GM23338 (cell line): ENCODE measurements around the gene FSTL3. TPM values are rescaled to one million over a fixed set of nuclear protein-coding genes. Genes with fewer than 3 reads are reported as not detected.

Source experiments
- ATAC-seq: fragments of 200-7000 bp; cut with Tn5 transposase; 3 replicates; pipeline ENCODE4 v1.9.1; 2020
- DNase-seq: peaks from one replicate; pipeline ENCODE4 v3.0.0-alpha.2; 2015; ENCODE audit warnings: low spot score
- H2AFZ ChIP-seq: fragments of 200-600 bp; sonication (generic); 2 replicates; pipeline ENCODE4 v1.8.0; 2016; ENCODE audit warnings: antibody characterized with exemption, mild to moderate bottlenecking, moderate library complexity
- H3F3A ChIP-seq: fragments of 200-600 bp; sonication (generic); replicated peaks from 2 replicates; pipeline ENCODE4 v1.8.0; 2017; ENCODE audit warnings: antibody characterized with exemption, mixed run types, low read depth
- H3K27ac ChIP-seq: fragments of 200-600 bp; sonication (generic); 2 replicates; pipeline ENCODE4 v1.6.1; 2016; ENCODE audit warnings: low read depth
- H3K27me3 ChIP-seq: fragments of 200-600 bp; sonication (generic); 2 replicates; pipeline ENCODE4 v1.8.0; 2016; ENCODE audit warnings: mild to moderate bottlenecking, mixed run types, moderate library complexity; ENCODE audit not compliant: insufficient read depth
- H3K36me3 ChIP-seq: fragments of 200-600 bp; sonication (generic); 2 replicates; pipeline ENCODE4 v1.8.0; 2016; ENCODE audit warnings: mild to moderate bottlenecking; ENCODE audit not compliant: insufficient read depth
- H3K4me1 ChIP-seq: fragments of 200-600 bp; sonication (generic); 2 replicates; pipeline ENCODE4 v1.8.0; 2016; ENCODE audit warnings: mild to moderate bottlenecking, moderate library complexity; ENCODE audit not compliant: insufficient read depth
- H3K4me2 ChIP-seq: fragments of 200-600 bp; sonication (generic); 2 replicates; pipeline ENCODE4 v1.7.1; 2017; ENCODE audit warnings: mixed run types
- H3K4me3 ChIP-seq: fragments of 200-600 bp; sonication (generic); 2 replicates; pipeline ENCODE4 v1.6.1; 2016; ENCODE audit warnings: mixed run types
- H3K79me2 ChIP-seq: fragments of 200-600 bp; sonication (generic); replicated peaks from 2 replicates; pipeline ENCODE4 v1.8.0; 2017; ENCODE audit warnings: mild to moderate bottlenecking; ENCODE audit not compliant: insufficient read depth
- H3K9me2 ChIP-seq: fragments of 200-600 bp; sonication (generic); 2 replicates; pipeline ENCODE4 v1.8.0; 2017; ENCODE audit not compliant: insufficient read depth
- H4K20me1 ChIP-seq: fragments of 200-600 bp; sonication (generic); replicated peaks from 2 replicates; pipeline ENCODE4 v1.8.0; 2017; ENCODE audit warnings: mild to moderate bottlenecking; ENCODE audit not compliant: insufficient read depth
- H3K27ac Mint-ChIP-seq: 2 replicates; pipeline ENCODE4 v1.8.0; 2020; ENCODE audit warnings: inconsistent platforms, mild to moderate bottlenecking, moderate library complexity, mixed read lengths
- H3K27me3 Mint-ChIP-seq: 3 replicates; pipeline ENCODE4 v1.8.0; 2022; ENCODE audit warnings: low read depth, mild to moderate bottlenecking, moderate library complexity, mixed read lengths, inconsistent platforms; ENCODE audit not compliant: insufficient read depth, poor library complexity
- H3K36me3 Mint-ChIP-seq: 3 replicates; pipeline ENCODE4 v1.8.0; 2021; ENCODE audit warnings: low read depth, mild to moderate bottlenecking, inconsistent platforms, moderate library complexity, mixed read lengths
- H3K4me1 Mint-ChIP-seq: 3 replicates; pipeline ENCODE4 v1.8.0; 2020; ENCODE audit warnings: mild to moderate bottlenecking, inconsistent platforms, mixed read lengths
- H3K4me3 Mint-ChIP-seq: 3 replicates; pipeline ENCODE4 v1.8.0; 2021; ENCODE audit warnings: moderate library complexity, mild to moderate bottlenecking, inconsistent platforms, mixed read lengths
- H3K9me3 Mint-ChIP-seq: 3 replicates; pipeline ENCODE4 v1.8.0; 2020; ENCODE audit warnings: moderate library complexity, mild to moderate bottlenecking, inconsistent platforms, mixed read lengths
- CREB1 ChIP-seq: fragments of 250-450 bp; sonication (Bioruptor Pico); IDR thresholded peaks from 2 replicates; pipeline ENCODE4 v1.5.0; 2020; ENCODE audit warnings: low read depth, mild to moderate bottlenecking, moderate library complexity
- CTCF ChIP-seq, 2 experiments: fragments of 200-600 bp in 1 of 2; sonication (generic) in 1 of 2; conservative IDR thresholded peaks; 2 replicates each; pipeline versions ENCODE4 v1.5.1 to v1.6.1; 2016 to 2017; ENCODE audit warnings: antibody characterized with exemption in 2 of 2, low read depth in 2 of 2, mild to moderate bottlenecking in 2 of 2, moderate library complexity in 1 of 2
- ETS1 ChIP-seq: IDR thresholded peaks from 2 replicates; pipeline ENCODE4 v1.6.1; 2016; ENCODE audit warnings: antibody characterized with exemption
- EZH2 ChIP-seq: fragments of 200-600 bp; sonication (generic); IDR thresholded peaks from one replicate; pipeline ENCODE4 v1.8.0; 2017; ENCODE audit warnings: antibody characterized with exemption, mild to moderate bottlenecking, low read depth; ENCODE audit not compliant: unreplicated experiment
- EZH2phosphoT487 ChIP-seq: fragments of 200-600 bp; sonication (generic); IDR thresholded peaks from one replicate; pipeline ENCODE4 v1.8.1; 2018; ENCODE audit warnings: antibody characterized with exemption; ENCODE audit not compliant: unreplicated experiment
- JUNB ChIP-seq: IDR thresholded peaks from one replicate; pipeline ENCODE4 v1.6.1; 2016; ENCODE audit warnings: antibody characterized with exemption; ENCODE audit not compliant: unreplicated experiment
- NANOG ChIP-seq: IDR thresholded peaks from 2 replicates; pipeline ENCODE4 v1.6.1; 2016; ENCODE audit warnings: antibody characterized with exemption, borderline replicate concordance
- POLR2AphosphoS5 ChIP-seq: IDR thresholded peaks from 2 replicates; pipeline ENCODE4 v1.6.1; 2016; ENCODE audit warnings: antibody characterized with exemption, low read depth
- STAT1 ChIP-seq: IDR thresholded peaks from one replicate; pipeline ENCODE4 v1.6.1; 2016; ENCODE audit warnings: antibody characterized with exemption; ENCODE audit not compliant: unreplicated experiment
- ZNF114 ChIP-seq: fragments of 250-450 bp; sonication (Bioruptor Pico); IDR thresholded peaks from 2 replicates; pipeline ENCODE4 v1.5.0; 2020; ENCODE audit warnings: mild to moderate bottlenecking, moderate library complexity
- ZNF331 ChIP-seq: fragments of 250-450 bp; sonication (Bioruptor Pico); IDR thresholded peaks from 2 replicates; pipeline ENCODE4 v1.5.0; 2020; ENCODE audit warnings: low read depth, mild to moderate bottlenecking, moderate library complexity
- polyA plus RNA-seq: library from polyadenylated mRNA; unstranded; fragments of >200 nt; fragmentation: Nextera tagmentation; extraction: Ambion mirVana; gene quantifications from 2 replicates; pipeline ENCODE4 v1.2.1, GENCODE V29; 2016
- total RNA-seq: library from RNA; depleted of rRNA; stranded (reverse); fragments of >200 nt; shearing (Covaris generic); gene quantifications from 2 replicates; pipeline ENCODE4 v1.2.3, GENCODE V29; 2014
- TF ChIP-seq, protein P1 (sequence below): IDR thresholded peaks from one replicate; pipeline ENCODE4 v1.6.1; 2018; ENCODE audit warnings: antibody characterized with exemption; ENCODE audit not compliant: unreplicated experiment
- TF ChIP-seq, protein P2 (sequence below): fragments of 250-450 bp; sonication (Bioruptor Pico); IDR thresholded peaks from 2 replicates; pipeline ENCODE4 v1.5.0; 2020; ENCODE audit warnings: mild to moderate bottlenecking, moderate library complexity

The FSTL3 gene
- total and polyA plus RNA-seq, 2 experiments from 2014 or later: 3.1 to 10.1 TPM

GRCh38 chr19:685454-685931 lies 9.3 kb downstream of the FSTL3 start:
- TF ChIP-seq ZNF331 (CRISPR knock-in tag): no peak
- TF ChIP-seq, protein P1, sequence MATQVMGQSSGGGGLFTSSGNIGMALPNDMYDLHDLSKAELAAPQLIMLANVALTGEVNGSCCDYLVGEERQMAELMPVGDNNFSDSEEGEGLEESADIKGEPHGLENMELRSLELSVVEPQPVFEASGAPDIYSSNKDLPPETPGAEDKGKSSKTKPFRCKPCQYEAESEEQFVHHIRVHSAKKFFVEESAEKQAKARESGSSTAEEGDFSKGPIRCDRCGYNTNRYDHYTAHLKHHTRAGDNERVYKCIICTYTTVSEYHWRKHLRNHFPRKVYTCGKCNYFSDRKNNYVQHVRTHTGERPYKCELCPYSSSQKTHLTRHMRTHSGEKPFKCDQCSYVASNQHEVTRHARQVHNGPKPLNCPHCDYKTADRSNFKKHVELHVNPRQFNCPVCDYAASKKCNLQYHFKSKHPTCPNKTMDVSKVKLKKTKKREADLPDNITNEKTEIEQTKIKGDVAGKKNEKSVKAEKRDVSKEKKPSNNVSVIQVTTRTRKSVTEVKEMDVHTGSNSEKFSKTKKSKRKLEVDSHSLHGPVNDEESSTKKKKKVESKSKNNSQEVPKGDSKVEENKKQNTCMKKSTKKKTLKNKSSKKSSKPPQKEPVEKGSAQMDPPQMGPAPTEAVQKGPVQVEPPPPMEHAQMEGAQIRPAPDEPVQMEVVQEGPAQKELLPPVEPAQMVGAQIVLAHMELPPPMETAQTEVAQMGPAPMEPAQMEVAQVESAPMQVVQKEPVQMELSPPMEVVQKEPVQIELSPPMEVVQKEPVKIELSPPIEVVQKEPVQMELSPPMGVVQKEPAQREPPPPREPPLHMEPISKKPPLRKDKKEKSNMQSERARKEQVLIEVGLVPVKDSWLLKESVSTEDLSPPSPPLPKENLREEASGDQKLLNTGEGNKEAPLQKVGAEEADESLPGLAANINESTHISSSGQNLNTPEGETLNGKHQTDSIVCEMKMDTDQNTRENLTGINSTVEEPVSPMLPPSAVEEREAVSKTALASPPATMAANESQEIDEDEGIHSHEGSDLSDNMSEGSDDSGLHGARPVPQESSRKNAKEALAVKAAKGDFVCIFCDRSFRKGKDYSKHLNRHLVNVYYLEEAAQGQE: no peak
- TF ChIP-seq ETS1: no peak
- TF ChIP-seq CTCF (conservative IDR thresholded peaks at IDR 0.05; ENCODE audit: low read depth in 2 of 2): no peak
- TF ChIP-seq EZH2phosphoT487: no peak
- no peak for TF ChIP-seq ZNF114 (CRISPR knock-in tag)
- no peak for TF ChIP-seq JUNB
- no peak for TF ChIP-seq POLR2AphosphoS5
- no peak for TF ChIP-seq NANOG
- no peak for TF ChIP-seq CREB1 (CRISPR knock-in tag)
- TF ChIP-seq EZH2: no peak
- TF ChIP-seq, protein P2, sequence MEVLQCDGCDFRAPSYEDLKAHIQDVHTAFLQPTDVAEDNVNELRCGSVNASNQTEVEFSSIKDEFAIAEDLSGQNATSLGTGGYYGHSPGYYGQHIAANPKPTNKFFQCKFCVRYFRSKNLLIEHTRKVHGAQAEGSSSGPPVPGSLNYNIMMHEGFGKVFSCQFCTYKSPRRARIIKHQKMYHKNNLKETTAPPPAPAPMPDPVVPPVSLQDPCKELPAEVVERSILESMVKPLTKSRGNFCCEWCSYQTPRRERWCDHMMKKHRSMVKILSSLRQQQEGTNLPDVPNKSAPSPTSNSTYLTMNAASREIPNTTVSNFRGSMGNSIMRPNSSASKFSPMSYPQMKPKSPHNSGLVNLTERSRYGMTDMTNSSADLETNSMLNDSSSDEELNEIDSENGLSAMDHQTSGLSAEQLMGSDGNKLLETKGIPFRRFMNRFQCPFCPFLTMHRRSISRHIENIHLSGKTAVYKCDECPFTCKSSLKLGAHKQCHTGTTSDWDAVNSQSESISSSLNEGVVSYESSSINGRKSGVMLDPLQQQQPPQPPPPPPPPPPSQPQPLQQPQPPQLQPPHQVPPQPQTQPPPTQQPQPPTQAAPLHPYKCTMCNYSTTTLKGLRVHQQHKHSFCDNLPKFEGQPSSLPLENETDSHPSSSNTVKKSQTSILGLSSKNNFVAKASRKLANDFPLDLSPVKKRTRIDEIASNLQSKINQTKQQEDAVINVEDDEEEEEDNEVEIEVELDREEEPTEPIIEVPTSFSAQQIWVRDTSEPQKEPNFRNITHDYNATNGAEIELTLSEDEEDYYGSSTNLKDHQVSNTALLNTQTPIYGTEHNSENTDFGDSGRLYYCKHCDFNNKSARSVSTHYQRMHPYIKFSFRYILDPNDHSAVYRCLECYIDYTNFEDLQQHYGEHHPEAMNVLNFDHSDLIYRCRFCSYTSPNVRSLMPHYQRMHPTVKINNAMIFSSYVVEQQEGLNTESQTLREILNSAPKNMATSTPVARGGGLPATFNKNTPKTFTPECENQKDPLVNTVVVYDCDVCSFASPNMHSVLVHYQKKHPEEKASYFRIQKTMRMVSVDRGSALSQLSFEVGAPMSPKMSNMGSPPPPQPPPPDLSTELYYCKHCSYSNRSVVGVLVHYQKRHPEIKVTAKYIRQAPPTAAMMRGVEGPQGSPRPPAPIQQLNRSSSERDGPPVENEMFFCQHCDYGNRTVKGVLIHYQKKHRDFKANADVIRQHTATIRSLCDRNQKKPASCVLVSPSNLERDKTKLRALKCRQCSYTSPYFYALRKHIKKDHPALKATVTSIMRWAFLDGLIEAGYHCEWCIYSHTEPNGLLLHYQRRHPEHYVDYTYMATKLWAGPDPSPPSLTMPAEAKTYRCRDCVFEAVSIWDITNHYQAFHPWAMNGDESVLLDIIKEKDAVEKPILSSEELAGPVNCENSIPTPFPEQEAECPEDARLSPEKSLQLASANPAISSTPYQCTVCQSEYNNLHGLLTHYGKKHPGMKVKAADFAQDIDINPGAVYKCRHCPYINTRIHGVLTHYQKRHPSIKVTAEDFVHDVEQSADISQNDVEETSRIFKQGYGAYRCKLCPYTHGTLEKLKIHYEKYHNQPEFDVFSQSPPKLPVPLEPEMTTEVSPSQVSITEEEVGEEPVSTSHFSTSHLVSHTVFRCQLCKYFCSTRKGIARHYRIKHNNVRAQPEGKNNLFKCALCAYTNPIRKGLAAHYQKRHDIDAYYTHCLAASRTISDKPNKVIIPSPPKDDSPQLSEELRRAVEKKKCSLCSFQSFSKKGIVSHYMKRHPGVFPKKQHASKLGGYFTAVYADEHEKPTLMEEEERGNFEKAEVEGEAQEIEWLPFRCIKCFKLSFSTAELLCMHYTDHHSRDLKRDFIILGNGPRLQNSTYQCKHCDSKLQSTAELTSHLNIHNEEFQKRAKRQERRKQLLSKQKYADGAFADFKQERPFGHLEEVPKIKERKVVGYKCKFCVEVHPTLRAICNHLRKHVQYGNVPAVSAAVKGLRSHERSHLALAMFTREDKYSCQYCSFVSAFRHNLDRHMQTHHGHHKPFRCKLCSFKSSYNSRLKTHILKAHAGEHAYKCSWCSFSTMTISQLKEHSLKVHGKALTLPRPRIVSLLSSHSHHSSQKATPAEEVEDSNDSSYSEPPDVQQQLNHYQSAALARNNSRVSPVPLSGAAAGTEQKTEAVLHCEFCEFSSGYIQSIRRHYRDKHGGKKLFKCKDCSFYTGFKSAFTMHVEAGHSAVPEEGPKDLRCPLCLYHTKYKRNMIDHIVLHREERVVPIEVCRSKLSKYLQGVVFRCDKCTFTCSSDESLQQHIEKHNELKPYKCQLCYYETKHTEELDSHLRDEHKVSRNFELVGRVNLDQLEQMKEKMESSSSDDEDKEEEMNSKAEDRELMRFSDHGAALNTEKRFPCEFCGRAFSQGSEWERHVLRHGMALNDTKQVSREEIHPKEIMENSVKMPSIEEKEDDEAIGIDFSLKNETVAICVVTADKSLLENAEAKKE: no peak
- no peak for TF ChIP-seq STAT1
- no peak overlapping the region for H3K4me3 Mint-ChIP-seq
- ATAC-seq: no peak

More at GRCh38 chr19:685454-685931, 9.3 kb downstream of the FSTL3 start:
- no peaks in the 10 kb centered on the region for H4K20me1 ChIP-seq
- Mint-ChIP-seq H3K27me3 (peaks cover 7% of the 10 kb centered on the region), H3K36me3 (no peaks in the 10 kb centered on the region), H3K27ac (no peak overlapping the region), H3K4me1 (no peaks in the 10 kb centered on the region; the same call in 2 of the 3 replicates), H3K9me3 (no peaks in the 10 kb centered on the region)
- H3K4me2 ChIP-seq: no peak overlapping the region
- no peaks in the 10 kb centered on the region for H3F3A ChIP-seq
- no peak overlapping the region for H3K27ac ChIP-seq
- H3K9me2 ChIP-seq: no peaks in the 10 kb centered on the region
- no peak overlapping the region for H2AFZ ChIP-seq
- H3K4me1 ChIP-seq: no peaks in the 10 kb centered on the region
- no peaks in the 10 kb centered on the region for H3K27me3 ChIP-seq
- H3K4me3 ChIP-seq: no peak overlapping the region
- no peaks in the 10 kb centered on the region for H3K79me2 ChIP-seq
- DNase-seq: no peak
- no peaks in the 10 kb centered on the region for H3K36me3 ChIP-seq
